Breast epithelium (tissue), 4 donors: Measurements from ENCODE around the gene ADPRHL1. TPM values are rescaled to one million over a fixed set of nuclear protein-coding genes. Genes with fewer than 3 reads are reported as not detected.

ENCODE experiments used
- DNase-seq, 2 donors: peaks; one replicate each; pipeline ENCODE4 v3.0.0-alpha.2; 2019; ENCODE audit warnings: low spot score in 2 of 2
- H3K27ac ChIP-seq, 2 donors: fragments of 200-600 bp; sonication (generic) in 1 of 2; one replicate each; pipeline ENCODE4 v1.5.1; 2016 to 2019; ENCODE audit warnings: mild to moderate bottlenecking in 1 of 2
- H3K27me3 ChIP-seq, 2 donors: fragments of 200-600 bp; sonication (generic) in 1 of 2; one replicate each; pipeline versions ENCODE4 v1.5.1 to v1.6.0; 2017 to 2019; ENCODE audit warnings: control low read depth in 1 of 2, mild to moderate bottlenecking in 1 of 2
- H3K36me3 ChIP-seq: fragments of 200-600 bp; one replicate; pipeline ENCODE4 v1.5.1; 2019
- H3K4me1 ChIP-seq, 2 donors: fragments of 200-600 bp; sonication (generic); one replicate each; pipeline ENCODE4 v1.5.1; 2016 to 2019; ENCODE audit warnings: control low read depth in 1 of 2
- H3K4me3 ChIP-seq, 3 donors: fragments of 200-600 bp; sonication (generic); 1 replicate in 2 of 3; 2 replicates in 1 of 3; pipeline ENCODE4 v1.5.1; 2016 to 2019; ENCODE audit warnings: mild to moderate bottlenecking in 3 of 3, moderate library complexity in 2 of 3
- H3K9me3 ChIP-seq, 2 donors: fragments of 200-600 bp; sonication (generic) in 1 of 2; one replicate each; pipeline ENCODE4 v1.5.1; 2016 to 2019; ENCODE audit warnings: control low read depth in 1 of 2
- CTCF ChIP-seq, 3 donors: fragments of 450-650 bp; IDR thresholded peaks; one replicate each; pipeline ENCODE4 v1.5.1; 2016 to 2017; ENCODE audit warnings: antibody characterized with exemption in 3 of 3, mild to moderate bottlenecking in 3 of 3, moderate library complexity in 3 of 3
- POLR2A ChIP-seq: fragments of 450-650 bp; IDR thresholded peaks from one replicate; pipeline ENCODE4 v1.6.1; 2016; ENCODE audit warnings: antibody characterized with exemption, mild to moderate bottlenecking, moderate library complexity
- POLR2AphosphoS5 ChIP-seq, 3 donors: sonication (generic); formaldehyde crosslinking; IDR thresholded peaks; one replicate each; pipeline ENCODE4 v1.6.1; 2017; ENCODE audit warnings: antibody characterized with exemption in 3 of 3
- intact Hi-C: fragments of 100-400 bp; cut with DNase I; formaldehyde crosslinking; loops from one replicate; pipeline ENCODE4 v1.15.1; 2023; ENCODE audit warnings: low total_unique reads
- total RNA-seq, 3 donors: library from RNA; depleted of rRNA; stranded (reverse); fragments of >200 nt; gene quantifications; one replicate each; pipeline ENCODE4 v1.1.0, GENCODE V29; 2016

ADPRHL1 gene
- total RNA-seq, 3 donors from 2014 or later, result 1.8 to 2.7 (median 2.0) TPM

- no peaks in the 10 kb centered on the region for H3K27me3 ChIP-seq
- intact Hi-C loops, result no loop called here
- DNase-seq, result no peak
- TF ChIP-seq CTCF (IDR thresholded peaks at IDR 0.05) (no peak), POLR2AphosphoS5 (IDR thresholded peaks at IDR 0.05) (no peak), POLR2A (no peak)
- H3K9me3 ChIP-seq, result no peaks in the 10 kb centered on the region
- no peaks in the 10 kb centered on the region for H3K4me1 ChIP-seq
- no peaks in the 10 kb centered on the region for H3K36me3 ChIP-seq
- no peak overlapping the region for H3K4me3 ChIP-seq
- no peak overlapping the region for H3K27ac ChIP-seq
Observed at GRCh38 chr13:113357529-113357928, 95.8 kb downstream of the ADPRHL1 start.

GRCh38 chr13:113356596-113356995 is 96.7 kb downstream of the ADPRHL1 start:
- intact Hi-C loops, result no loop called here
- no peaks in the 10 kb centered on the region for H3K9me3 ChIP-seq
- no peaks in the 10 kb centered on the region for H3K4me1 ChIP-seq
- no peak for TF ChIP-seq CTCF (IDR thresholded peaks at IDR 0.05)
- TF ChIP-seq POLR2A, result no peak
- no peak for TF ChIP-seq POLR2AphosphoS5 (IDR thresholded peaks at IDR 0.05)
- no peak for DNase-seq
- no peaks in the 10 kb centered on the region for H3K27me3 ChIP-seq
- H3K4me3 ChIP-seq, result no peak overlapping the region
- no peak overlapping the region for H3K27ac ChIP-seq
- no peaks in the 10 kb centered on the region for H3K36me3 ChIP-seq

- H3K9me3 ChIP-seq, result no peaks in the 10 kb centered on the region
- intact Hi-C loops, result no loop called here
- H3K36me3 ChIP-seq, result no peaks in the 10 kb centered on the region
- TF ChIP-seq CTCF (IDR thresholded peaks at IDR 0.05) (no peak), POLR2A (no peak), POLR2AphosphoS5 (IDR thresholded peaks at IDR 0.05) (no peak)
- no peaks in the 10 kb centered on the region for H3K27me3 ChIP-seq
- no peaks in the 10 kb centered on the region for H3K4me1 ChIP-seq
- H3K27ac ChIP-seq, result no peak overlapping the region
- DNase-seq, result no peak
- H3K4me3 ChIP-seq, result no peak overlapping the region
Observed at GRCh38 chr13:113355621-113356020, 97.7 kb downstream of the ADPRHL1 start.

DNA sequence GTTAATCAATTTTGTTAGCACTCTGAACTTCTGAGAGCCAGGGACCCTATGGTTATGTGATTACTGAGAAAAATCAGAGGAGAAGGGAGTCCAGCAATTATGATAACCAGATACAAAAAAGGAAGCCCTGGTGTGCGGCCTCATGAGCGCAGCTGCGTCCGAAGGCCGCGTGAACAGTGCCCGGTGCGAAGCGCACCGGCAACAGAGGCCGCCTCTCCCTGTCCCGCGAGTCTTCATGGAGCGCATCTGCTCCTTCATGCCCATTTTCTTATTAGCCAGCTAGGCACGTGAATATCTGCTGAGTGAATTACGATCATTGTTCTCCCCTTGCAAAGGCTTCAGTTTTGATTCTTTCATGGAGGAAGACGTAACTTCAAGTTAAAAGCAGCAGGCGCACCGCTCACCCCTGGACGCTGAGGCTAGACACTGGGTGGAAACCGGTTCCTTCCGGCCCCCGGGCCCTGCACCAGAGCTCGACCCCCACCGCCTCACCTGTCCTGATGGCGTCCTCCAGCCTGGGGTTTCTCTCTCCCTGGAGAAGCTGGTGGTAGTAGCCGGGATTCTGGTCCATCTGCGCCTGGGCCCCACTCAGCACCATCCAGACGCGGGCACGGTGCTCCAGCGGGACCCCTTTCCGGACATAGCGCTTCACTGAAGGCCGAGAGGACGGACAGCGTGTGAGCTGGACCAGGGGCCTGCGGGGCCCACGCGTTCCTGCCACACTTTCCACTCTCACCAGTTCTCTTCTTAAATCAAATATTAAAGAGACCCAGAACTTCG is 98.3 kb downstream of the ADPRHL1 start:
- H3K36me3 ChIP-seq, result no peaks in the 10 kb centered on the region
- H3K27ac ChIP-seq, result no peak overlapping the region
- H3K27me3 ChIP-seq, result no peaks in the 10 kb centered on the region
- H3K9me3 ChIP-seq, result no peaks in the 10 kb centered on the region
- intact Hi-C loops, result no loop called here
- no peak for DNase-seq
- no peak for TF ChIP-seq CTCF (IDR thresholded peaks at IDR 0.05)
- TF ChIP-seq POLR2AphosphoS5 (IDR thresholded peaks at IDR 0.05), result no peak
- TF ChIP-seq POLR2A, result no peak
- no peak overlapping the region for H3K4me3 ChIP-seq
- no peaks in the 10 kb centered on the region for H3K4me1 ChIP-seq

DNA sequence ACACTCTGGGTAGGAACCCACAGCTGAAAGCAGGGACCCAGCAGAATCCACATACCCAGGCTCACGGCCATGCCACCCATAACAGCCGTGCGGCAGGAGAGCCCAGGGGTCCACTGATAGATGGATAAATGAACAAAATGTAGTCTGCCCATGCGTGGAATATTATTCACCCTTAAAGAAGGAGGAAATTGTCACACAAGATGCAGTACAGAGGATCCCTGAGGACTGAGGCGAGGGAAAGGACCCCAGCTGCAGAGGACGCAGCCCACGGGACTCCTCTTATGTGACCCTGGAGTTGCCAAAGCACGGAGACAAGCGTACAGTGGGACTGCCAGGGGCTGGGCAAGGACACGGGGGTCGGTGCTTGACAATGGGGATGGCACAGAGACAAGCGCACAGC is 100.0 kb downstream of the ADPRHL1 start:
- intact Hi-C loops, result no loop called here

More for the DNA sequence above, 100.0 kb downstream of the ADPRHL1 start:
- no peak overlapping the region for H3K4me3 ChIP-seq
- no peaks in the 10 kb centered on the region for H3K27me3 ChIP-seq
- H3K9me3 ChIP-seq, result no peaks in the 10 kb centered on the region
- no peak overlapping the region for H3K27ac ChIP-seq
- H3K36me3 ChIP-seq, result no peaks in the 10 kb centered on the region
- no peak for TF ChIP-seq POLR2A
- no peak for TF ChIP-seq POLR2AphosphoS5 (IDR thresholded peaks at IDR 0.05)
- no peak for TF ChIP-seq CTCF (IDR thresholded peaks at IDR 0.05)
- no peaks in the 10 kb centered on the region for H3K4me1 ChIP-seq
- DNase-seq, result no peak
